Hypothalamus (tissue), 51 donors: Measurements from ENCODE around the gene BTBD9.

Experiments
- DNase-seq, 51 donors: peaks; one replicate each; lab custom pipeline; 2025; lab: John Stamatoyannopoulos, UW

The BTBD9 gene

DNA sequence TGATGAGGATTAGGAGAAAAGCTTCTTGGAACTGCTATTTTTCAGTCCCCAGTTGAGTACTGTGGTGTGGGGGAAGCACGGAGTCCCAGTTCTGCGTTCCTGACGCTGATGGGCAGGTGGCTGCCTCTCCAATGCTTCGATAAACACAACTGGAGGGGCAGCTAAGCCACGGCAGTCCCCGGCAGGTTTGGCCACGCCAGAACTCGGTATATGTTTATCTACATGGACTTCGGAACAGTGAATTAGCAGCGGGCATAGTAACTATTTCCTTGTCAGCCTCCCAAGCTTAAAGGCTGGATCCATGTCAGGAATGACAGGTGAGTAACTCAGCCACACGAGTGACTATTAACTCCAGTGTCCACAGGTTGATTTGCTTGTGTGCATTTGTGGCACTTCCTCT, 465.8 kb downstream of the BTBD9 start:
- DNase-seq, result no peak

DNA sequence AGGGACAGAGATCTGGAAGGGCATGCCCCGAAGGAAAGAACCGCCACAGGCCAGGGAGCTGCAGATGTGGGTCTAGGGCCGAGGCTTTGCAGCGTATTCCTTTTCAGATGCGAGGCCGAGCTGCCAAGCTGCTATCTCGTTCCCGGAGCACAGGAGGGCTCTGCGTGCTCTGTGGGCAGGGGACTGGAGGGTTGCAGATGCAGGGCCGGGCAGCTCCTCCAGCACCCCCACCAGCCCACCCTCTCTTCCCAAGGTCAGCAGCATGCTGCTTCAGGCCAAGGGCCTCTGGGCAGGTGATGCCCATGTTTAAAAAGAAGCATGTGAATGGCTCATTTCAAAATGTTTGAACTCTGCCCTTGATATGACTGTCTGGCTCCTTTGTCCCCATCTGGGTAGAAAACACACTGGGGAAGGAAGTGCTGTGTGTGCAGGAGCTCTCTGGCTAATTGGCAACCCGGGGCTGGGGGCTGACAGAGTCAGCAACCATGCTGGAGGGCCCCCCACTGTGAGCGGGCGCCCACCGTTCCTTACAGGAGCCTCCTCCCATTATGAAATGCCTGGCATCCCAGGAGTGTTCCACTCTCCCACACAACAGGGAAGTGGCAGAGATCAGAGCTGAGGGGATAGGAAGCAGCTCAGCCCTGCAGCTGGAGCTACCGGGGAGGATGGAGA, 466.9 kb downstream of the BTBD9 start:
- DNase-seq, result no peak

DNA sequence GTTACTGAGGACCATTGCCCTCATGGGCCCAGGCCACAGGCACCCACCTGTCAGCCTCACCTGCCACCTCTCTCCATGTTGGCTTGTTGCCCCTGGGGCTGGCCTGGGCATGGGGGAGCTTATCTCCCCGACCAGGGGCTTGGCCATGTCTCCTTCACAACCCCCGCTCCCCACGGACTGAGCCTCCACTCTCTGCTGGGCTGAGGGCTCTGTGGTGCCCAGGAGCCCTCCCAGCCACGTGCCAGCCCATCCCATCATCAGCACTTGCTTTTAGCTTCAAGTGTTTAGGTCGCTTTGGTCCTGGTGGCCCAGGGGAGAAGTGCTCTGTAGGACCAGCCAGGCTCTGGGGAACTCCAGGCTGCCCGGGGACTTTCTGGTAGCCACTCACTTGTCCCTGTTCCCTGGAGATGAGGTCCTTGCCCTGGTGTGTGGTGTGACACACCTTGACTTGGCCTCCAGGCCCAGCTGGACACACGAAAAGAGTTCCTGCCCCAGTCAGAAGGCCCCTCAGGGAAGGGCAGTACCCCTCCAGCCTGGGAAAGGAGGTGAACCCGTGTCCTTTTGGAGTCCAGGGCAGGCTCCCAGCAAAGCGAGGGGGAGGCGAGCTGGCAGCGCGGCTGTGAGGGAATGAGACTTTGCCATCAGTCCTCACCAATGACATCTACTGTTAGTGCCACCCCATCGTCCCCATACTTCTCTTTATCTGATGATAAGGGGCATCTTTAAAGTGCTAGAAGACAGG, 467.6 kb downstream of the BTBD9 start:
- DNase-seq, result no peak

DNA sequence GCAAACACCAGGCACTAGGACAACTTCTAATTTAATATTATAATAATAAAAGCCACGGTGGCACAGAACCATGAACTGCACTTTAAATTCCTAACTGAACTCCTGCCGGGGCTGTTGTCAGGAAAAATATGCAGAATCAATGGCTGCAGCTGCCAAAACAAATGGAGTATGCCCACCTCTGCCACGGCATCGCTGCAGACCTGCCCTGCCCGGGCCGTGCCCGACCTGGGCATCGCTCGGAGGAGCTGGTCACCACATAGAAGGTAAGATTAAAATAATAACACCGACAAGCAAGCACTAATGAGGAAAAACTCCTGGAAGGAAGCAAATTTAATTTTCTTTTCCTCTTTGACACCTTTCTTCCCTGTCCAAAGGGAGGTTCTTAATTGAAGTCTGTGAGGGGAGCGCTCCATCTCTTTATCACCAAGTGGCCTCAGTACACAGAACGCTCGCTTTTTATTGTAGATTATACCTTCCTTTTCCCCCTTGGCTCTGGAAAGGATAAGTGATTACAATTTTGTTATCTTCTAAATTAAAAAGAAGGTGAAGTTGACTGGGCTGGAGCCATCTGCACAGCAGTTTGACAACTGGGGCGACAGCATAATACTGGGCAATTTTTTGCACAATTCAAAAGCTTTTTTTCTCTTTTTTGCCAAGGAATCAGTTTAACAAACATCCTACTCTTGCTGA, 468.9 kb downstream of the BTBD9 start:
- no peak for DNase-seq

- DNase-seq, result no peak
These were observed 469.7 kb downstream of the BTBD9 start for GRCh38 chr6:38169977-38170526.

DNA sequence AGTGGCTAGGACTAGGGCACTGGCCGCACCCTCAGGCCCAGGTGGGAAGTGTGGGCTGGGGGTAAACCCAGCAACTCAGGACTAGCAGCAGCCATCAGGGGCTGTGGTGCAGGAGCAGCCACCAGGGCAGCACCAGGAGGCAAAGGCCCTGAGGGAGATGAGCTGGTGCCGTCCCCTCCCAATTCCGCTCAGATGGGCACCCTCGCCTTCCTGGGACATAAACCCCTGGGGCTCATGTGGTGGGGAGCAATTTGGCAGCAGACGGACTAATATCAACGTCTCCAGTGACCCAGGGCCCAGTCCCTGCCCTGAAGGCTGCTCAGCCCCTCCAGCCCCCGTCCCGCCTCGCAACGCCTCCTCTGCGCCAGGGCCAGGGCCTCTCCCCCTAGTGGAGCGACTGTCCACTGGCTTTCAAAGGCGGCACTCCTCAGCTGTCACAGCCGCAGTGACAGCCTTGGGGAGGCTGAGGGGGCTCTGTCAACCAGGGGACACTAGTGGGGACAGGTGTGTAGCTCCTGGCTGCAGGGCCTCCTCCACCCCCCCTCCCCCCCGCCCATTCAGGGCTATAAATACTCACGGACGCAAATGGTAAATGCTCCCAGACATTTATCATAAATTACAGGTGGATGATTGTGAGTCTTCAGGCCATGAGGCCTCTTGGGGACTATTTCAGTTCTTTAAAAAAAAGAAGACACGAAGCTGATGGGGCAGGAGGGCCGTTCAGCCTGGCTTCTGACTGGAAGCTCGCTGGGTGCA, 470.3 kb downstream of the BTBD9 start:
- DNase-seq, result no peak

DNA sequence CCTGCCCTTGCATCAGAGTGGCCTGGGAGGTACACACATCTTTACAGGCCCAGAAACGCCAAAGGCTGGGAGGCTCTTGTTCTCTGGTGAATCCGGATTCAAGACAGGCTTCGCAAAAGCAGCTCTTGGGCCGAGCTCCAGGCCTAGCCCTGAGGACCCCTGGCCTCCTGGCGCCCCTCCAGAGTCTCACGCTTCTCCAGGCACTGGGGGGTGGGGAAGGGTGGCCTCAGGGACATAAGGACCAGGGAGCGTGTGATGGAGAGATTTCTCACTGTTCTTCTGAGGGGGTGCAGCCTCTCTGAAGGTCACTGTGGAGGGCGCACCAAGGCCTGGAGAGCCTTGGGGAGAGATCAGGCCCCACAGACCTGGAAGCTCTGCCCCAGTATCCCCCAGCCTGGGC, 471.0 kb downstream of the BTBD9 start:
- no peak for DNase-seq

- DNase-seq, result no peak
These were observed 471.6 kb downstream of the BTBD9 start for GRCh38 chr6:38168126-38168525.

DNA sequence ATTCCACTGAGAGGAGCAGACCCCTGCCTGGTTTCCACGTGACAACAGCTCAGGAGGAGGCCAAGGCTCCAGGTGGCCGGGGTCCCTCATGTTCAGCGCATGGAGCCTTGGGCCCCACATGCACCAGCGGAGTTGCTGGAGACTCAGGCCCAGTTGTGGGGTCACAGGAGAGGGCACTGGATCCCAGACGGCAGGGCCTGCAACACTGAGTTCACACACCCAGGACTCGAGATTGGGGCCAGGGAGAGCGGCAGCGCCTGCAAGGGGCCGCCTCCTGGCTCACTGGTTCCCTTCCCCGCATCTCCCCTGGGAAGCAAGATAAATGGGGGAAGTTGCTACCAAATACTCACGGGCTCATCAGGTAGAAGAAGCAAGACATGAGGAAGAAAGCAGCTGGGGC, 472.1 kb downstream of the BTBD9 start:
- no peak for DNase-seq

- DNase-seq, result no peak
These were observed 473.1 kb downstream of the BTBD9 start for GRCh38 chr6:38166411-38167240.

DNA sequence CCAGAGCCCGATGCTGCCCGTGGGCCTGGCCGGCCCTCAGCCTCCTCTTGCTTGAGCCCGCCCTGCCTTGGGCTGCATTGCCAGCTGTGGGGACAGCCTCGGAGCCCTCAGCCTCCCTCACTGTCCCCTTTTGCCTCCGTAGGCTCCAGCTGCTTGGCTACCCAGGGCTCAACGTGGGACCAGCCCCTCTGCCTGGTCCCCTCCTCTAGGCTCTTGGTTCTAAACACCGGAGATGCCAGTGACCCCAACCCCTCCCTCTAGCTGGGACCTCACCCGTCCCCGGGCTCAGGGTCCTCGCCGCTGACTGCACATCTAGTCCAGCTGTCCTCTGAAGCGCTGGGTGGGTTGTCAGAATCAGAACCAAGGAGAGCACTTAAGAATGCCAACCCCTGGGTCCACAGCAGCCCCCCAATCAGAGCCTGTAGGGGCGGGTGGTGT, 475.0 kb downstream of the BTBD9 start:
- no peak for DNase-seq

DNA sequence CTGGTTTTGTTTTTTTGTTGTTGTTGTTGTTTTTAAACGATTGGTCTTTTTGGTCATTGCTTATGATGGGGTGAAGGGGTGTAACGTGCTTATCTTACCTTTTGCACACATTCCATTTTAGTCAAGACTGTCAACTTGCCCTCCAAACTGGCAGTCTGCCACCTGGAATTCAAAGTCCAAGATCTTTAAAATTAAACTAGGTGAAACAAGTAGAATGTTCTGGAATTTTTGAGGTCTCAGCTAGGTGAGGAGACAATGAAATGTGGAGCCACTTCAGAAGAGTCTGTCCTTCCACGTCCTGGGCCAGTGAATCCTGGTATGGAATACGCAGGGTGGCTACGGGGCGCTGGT, 475.6 kb downstream of the BTBD9 start:
- DNase-seq, result no peak

GRCh38 chr6:38163186-38164130, 476.3 kb downstream of the BTBD9 start:
- no peak for DNase-seq

GRCh38 chr6:38162493-38163185, 477.1 kb downstream of the BTBD9 start:
- no peak for DNase-seq

DNA sequence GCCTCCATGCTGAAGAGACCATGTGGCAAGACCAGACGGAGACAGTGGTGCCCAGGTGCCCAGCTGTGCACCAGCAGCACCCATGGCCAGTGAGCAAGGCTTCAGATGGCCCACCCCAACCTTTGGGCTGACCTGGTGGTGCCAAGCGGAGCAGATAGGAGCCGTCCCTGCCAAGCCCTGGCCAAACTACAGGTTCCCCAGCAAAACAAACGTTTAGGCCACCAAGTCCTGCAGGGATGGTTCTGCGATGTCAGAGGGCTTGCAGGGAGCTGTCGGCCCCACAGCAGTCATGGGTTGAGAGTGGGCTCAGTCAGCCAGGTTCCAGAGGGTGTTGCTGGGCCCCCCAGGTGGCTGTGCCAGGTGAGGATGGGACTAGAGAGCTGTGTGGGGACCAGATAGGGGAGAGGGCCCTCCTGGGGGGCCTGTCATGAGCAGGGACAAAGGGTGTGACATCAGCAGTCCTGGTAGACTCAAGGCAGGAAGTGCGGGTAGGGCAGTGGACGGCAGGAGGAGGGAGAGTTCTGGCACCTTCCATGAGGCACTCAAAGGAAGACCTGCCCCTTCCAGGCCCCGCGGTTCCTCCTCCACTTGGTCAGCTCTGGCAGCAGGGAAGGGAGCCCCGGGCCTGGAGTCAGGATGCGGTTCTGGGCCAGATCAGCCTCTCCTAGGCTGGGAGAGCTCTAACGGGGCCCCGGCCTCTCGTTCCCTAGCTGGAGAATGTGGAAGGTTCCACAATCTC, 477.8 kb downstream of the BTBD9 start:
- no peak for DNase-seq

- DNase-seq, result no peak
These were observed 478.4 kb downstream of the BTBD9 start for GRCh38 chr6:38161331-38161730.

DNA sequence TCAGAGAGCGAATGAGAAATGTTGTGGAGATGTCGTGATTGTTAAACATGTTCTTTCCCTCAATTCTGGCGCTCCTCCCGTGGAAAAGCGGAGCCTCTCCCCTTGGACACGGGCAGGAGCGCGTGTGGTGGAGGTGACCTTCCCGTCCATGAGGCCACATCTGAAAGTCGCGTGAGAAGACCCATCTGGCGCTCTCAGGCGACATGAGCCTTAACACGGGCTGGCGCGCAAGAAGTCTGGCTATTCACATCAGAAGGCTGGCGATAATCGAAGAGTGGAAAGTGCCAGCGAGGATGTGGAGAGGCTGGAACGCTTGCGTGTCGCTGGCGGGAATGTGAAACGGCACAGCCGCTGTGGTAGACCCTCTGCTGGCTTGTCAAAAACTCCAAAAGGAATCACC, 478.9 kb downstream of the BTBD9 start:
- DNase-seq, result no peak

- DNase-seq, result no peak
These were observed 480.1 kb downstream of the BTBD9 start for GRCh38 chr6:38159596-38159995.
